Ecto neural progenitor cell (in vitro differentiated cells): Measurements from ENCODE around the gene HPS4.

Experiments
- DNase-seq: peaks from one replicate; pipeline ENCODE4 v3.0.0-alpha.2; 2018; ENCODE audit warnings: low spot score

The HPS4 gene

GRCh38 chr22:26464312-26464711, 19.3 kb downstream of the HPS4 start:
- no peak for DNase-seq

GRCh38 chr22:26463688-26464087, 19.9 kb downstream of the HPS4 start:
- no peak for DNase-seq

- peak; percentile 60 for DNase-seq
These were observed 20.4 kb downstream of the HPS4 start for GRCh38 chr22:26463101-26463661.

- DNase-seq, result no peak
These were observed 20.9 kb downstream of the HPS4 start for GRCh38 chr22:26462641-26463040.

GRCh38 chr22:26462051-26462450, 21.5 kb downstream of the HPS4 start:
- no peak for DNase-seq

GRCh38 chr22:26461188-26461810, 22.3 kb downstream of the HPS4 start:
- peak; percentile 83 for DNase-seq

- no peak for DNase-seq
These were observed 23.4 kb downstream of the HPS4 start for GRCh38 chr22:26460202-26460601.

GRCh38 chr22:26457661-26458272, 25.8 kb downstream of the HPS4 start:
- no peak for DNase-seq

- DNase-seq, result no peak
These were observed 29.6 kb downstream of the HPS4 start for GRCh38 chr22:26453812-26454500.

- no peak for DNase-seq
These were observed 30.4 kb downstream of the HPS4 start for GRCh38 chr22:26453216-26453615.

GRCh38 chr22:26452236-26453016, 31.2 kb downstream of the HPS4 start:
- no peak for DNase-seq

GRCh38 chr22:26450453-26451185, 33.0 kb downstream of the HPS4 start:
- DNase-seq, result no peak

- DNase-seq, result no peak
These were observed 34.6 kb downstream of the HPS4 start for GRCh38 chr22:26448941-26449340.

- DNase-seq, result no peak
These were observed 35.2 kb downstream of the HPS4 start for GRCh38 chr22:26448334-26448733.

GRCh38 chr22:26447584-26448329, 35.8 kb downstream of the HPS4 start:
- no peak for DNase-seq

- no peak for DNase-seq
These were observed 36.6 kb downstream of the HPS4 start for GRCh38 chr22:26446808-26447515.

- DNase-seq, result no peak
These were observed 37.9 kb downstream of the HPS4 start for GRCh38 chr22:26445577-26446275.

- DNase-seq, result no peak
These were observed 38.8 kb downstream of the HPS4 start for GRCh38 chr22:26444777-26445176.

- no peak for DNase-seq
These were observed 39.5 kb downstream of the HPS4 start for GRCh38 chr22:26443901-26444690.
